Testis (tissue), 2 donors: ENCODE results near the gene CCDC54.

Experiments used
- CTCF ChIP-seq, 3 experiments: fragments of 450-650 bp in 2 of 3; fragments of 200-600 bp in 1 of 3; sonication (generic) in 1 of 3; IDR thresholded peaks; one replicate each; pipeline ENCODE4 v1.5.1; 2016 to 2019; ENCODE audit warnings: antibody characterized with exemption in 3 of 3, mild to moderate bottlenecking in 2 of 3, moderate library complexity in 1 of 3
- POLR2A ChIP-seq: fragments of 450-650 bp; IDR thresholded peaks from one replicate; pipeline ENCODE4 v1.6.1; 2017; ENCODE audit warnings: antibody characterized with exemption, mild to moderate bottlenecking, moderate library complexity

- TF ChIP-seq POLR2A (no peak), CTCF (IDR thresholded peaks at IDR 0.05) (no peak)
Observed at GRCh38 chr3:107392549-107393165, 15.4 kb downstream of the CCDC54 start.
